GM18519 (cell line): Measurements from ENCODE around the gene FADS3.

Experiments used
- ATAC-seq: cut with Tn5 transposase; IDR thresholded peaks from one replicate; pipeline ENCODE4 v1.9.1; 2021; ENCODE audit warnings: mild to moderate bottlenecking, moderate library complexity; ENCODE audit not compliant: unreplicated experiment, low FRiP score

Gene FADS3

DNA sequence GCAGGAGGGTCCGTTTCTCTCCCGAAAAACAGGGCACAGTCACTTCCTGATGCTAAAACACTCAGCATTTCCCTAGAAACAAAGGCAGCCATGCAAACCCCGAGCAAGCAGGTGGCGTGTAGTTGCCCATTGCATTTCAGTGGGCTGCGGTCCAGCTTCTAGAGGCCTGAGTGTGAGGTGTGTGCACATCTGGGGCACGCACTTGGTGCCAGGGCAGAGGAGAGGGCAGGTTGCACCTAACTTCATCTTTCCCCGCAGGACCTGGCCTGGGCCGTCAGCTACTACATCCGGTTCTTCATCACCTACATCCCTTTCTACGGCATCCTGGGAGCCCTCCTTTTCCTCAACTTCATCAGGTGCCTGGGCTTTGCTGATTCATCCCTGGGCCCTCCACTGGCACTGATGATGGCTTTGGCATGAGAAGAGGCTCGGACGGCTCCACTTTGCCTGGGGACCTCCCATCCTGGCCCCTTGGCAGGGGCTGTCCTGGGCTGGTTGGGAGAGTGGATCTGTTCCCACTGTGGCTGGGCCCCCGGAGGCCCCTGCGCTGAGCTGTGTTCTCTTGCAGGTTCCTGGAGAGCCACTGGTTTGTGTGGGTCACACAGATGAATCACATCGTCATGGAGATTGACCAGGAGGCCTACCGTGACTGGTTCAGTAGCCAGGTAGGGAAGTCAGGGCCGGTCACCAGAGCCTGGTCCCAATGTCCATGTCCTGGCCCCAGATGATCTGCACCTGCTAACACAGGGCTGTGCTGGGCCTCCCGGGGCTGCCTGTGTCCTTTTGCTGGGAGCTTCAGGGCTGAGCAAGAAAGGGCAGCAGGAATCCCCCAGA lies 28.4 kb downstream of the FADS3 start:
- no peak for ATAC-seq

DNA sequence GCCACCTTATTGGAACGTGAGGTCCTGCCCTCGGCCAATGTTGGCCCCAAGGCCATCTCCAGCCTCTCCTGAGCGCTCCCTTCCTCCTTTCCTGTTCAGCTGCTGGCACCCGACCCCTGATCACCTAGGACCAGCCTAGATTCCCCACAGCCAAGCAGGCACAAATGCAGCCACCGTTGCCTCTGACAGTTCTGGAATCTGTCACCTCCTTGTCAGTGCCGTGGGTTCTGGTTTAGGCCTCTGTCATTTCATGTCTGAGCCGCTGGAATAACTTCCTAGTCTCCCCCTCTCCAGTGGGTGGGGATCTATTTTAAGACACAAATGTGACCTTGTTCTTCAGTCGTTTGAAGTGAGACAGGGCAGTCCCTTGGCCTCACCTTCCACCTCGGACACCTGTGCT lies 29.7 kb downstream of the FADS3 start:
- no peak for ATAC-seq

DNA sequence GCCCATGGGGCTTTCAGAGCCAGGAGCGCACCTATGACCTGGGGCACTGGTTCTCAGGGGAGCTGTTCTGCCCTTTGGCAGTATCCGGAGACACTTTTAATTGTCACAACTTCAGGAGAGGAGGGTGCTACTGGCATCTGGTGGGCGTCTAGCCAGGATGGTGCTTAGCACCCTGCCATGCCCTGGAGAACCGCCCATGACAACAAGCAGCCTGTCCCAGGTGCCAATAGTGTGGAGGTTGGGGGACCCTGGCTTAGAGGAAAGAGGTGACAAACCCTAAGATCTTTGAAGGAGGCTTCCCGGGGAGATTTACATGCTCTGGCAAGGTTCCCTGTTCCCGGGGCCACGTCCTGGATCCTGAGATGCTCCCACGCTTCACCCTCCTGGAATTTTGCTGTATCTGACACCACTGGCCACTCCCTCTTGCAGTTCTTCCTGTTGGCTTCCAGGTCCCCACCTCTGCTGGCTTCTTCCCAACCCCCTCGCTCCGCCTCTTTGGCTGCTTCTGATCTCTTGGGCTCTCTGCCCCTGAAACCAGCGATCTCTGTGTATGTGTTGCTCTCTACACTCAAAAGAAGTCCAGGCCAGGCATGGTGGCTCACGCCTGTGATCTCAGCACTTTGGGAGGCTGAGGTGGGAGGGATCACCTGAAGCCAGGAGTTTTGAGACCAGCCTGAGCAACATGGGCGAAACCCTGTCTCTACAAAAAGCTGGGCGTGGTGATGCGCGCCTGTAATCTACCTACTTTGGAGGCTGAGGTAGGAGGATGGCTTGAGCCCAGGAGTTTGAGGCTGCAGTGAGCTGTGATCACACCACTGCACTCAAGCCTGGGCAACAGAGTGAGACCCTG lies 31.1 kb downstream of the FADS3 start:
- ATAC-seq, result no peak

DNA sequence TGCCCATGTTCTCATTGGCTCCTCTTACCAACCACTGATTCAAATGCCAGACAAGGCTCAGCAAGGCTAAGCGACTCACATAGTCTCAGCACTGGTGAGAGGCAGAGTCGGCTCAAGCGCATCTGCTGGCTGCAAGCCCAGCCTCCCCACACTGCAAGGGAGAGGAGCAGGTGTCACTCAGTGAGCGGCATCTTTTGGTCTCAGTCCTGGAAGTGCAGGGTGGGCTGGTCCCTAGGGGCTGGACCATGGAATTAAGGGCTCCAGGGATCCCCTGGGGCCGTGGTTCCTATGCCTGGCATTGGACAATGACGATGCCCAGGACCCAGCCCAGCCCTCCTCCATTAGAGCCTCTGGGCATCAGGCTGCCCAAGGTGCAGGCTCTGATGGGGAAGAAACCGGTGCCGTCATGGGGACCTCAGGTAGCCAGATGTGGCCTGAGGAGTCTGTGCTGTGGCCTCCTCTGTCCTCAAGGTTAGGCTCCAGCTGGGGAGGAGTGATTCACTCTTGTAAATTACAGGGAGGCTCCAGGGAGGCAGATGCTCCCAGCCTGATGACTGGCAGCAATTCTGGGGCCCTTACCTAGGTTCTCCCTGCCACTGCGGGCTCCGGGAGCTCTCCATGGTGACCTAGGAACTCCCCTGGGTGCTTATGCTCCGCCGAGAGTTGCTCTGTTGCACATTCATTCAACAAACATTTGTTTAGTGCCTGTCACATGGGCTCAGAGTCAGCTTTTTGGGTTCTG lies 35.2 kb downstream of the FADS3 start:
- no peak for ATAC-seq

DNA sequence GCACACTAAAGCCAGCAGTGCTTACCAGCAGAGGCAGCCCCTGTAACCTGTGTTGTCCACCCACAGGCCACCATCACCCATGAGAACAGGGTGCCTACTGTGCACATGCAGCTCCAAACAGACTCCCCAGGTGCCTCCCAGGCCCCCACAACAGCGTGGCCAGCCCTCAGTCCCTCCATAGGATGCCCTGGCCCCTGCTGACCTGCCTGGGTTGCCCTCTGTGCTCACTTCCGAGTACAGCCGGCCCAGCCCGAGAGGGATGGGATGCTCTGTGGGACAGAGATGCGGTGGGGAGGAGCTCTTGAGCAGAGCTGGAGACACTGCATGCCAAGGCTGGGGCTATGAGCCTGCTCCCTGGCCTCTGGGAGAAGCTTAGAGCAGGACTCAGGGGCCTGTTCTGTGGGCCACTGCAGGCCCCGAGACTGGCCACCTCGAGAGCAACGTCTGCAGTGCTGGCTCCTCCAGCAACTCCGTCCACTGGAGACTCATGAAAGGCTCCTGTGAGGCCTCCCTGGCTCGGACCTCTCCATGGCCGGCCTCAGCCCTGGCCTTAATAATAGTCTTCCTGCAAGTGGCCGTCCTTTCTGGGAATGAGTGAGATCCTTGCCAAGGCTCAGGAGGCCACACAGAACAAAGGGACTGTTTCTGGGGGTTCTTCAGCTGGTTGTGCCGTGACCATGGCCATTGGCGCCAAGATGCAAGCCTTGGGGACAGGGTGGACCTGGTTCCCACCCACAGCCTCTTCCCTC lies 36.2 kb downstream of the FADS3 start:
- no peak for ATAC-seq

DNA sequence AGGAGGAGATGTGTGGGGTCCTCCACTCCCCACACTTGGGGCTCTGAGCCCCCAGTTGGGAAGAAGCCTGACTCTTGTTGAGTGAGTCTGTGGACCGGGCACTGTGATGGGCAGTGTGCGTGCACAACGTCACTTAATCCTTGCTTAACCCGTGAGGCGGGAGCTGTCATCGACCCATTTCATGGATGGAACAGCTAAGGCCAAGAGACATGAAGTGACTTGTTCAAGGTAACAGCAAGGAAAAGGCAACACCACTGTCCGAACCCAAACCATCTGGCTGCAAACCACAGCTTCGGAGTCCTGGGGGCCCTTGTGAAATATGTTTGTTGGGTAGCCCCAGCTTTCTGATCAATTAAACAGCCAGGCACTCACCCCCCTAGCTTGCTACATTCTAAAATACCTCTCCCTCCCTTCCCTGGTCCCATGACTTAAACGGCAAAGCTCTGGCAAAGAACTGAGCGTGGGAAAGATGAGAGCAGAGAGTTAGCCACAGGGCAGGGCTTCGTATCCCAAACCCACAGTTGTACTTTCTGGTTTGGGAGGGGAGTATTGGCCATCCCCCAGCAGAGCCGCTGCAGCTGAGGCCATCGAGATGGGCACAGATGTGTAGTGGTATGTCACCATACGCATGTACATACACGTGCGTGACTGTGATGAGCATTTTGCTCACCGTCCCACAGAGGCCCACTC lies 37.0 kb downstream of the FADS3 start:
- no peak for ATAC-seq

DNA sequence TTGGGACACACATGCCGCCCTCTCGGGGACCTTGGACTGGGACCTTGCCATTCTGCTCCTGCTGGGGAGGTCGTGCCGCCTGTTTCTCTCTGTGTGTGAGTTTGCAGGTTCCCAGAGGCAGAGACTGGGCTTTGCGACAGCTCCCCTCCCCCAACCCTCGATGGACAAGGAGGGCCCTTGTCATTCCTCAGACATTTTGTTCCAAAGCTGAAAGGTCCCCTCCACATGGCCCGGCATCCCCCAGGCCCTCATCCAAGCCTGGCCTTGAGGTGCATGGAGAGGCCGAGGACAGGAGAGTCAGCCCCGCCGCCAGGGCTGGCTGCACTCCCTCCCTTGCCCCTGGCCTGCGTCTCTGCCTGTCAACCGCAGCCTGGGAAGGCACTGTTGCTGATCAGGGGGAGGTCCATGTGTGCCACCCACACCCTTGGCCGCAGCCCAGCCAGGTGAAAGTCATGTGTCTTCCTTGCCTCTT lies 37.6 kb downstream of the FADS3 start:
- ATAC-seq, result no peak

DNA sequence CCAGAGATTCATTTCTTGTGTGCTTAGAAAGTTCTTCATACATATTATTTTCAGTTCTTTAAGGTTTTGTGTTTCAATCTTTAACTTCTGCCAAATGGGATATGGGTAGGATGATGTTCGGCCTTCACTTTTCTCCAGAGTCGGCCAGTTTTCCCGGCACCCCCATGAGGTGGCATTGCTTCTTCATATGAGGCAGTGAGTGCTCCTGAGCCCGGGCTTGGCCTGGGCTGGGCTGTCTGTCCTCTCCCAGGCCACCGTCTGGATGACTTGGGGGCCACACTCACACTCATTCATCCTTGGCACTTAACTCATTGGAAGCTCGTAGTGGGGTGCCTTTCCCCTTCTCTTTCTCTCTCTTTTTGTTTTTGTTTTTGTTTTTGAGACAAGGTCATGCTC lies 39.4 kb downstream of the FADS3 start:
- ATAC-seq, result no peak

DNA sequence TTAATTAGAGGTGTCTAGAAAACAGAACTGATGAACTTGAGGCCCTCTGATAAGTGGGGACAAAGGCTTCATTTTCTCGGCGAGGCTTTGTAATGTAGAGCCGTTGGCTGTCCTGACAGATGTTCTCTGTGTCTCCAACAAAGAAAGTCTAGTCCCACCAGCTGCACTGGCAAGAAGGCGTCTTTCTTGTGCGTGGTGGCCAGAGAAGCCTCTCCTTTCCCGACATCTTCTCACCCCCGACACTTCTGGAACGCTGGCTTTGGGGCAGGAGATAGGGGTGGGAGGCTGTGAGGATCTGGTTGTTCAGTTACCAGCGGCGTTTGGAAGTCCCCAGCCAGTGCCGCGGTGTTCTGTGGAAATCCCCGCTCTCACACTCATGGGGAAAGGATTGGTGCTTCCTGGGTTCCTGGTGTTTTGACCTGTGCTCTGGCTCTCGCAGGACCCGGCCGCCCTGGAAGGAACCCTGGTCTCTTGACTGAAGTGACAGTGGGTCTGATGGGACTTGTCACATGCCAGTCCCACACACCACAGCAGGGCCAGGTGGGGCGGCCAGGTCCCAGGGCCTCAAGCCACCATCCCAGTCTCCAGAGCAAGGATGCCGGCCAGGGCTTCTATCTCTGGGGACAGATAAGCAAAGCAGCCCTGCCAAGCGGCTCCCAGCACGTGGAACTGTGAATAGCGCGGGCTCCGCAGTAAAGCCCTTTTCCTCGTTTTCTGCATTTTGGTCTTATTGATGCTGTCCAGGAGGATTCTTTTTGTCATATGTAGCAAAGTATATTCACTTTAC lies 40.0 kb downstream of the FADS3 start:
- no peak for ATAC-seq

DNA sequence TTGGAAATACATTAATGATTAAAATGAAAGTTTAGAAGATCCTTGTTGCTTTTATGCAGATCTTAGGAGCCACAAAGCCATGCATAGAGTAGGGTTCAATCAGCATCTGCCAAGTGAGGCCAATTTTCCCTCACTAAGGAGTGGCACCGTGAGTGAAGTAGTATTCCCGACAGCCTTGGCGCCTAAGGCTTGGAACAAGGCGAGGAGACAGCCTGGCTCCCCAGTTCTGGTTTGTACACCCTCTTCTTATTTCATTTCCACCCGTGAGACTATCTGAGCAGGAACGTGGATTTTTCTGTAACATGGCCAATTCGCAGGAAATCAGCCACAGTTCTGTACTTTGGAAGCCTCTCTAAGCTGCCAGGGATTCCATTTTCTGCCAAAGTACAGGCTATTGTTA lies 40.7 kb downstream of the FADS3 start:
- no peak for ATAC-seq

DNA sequence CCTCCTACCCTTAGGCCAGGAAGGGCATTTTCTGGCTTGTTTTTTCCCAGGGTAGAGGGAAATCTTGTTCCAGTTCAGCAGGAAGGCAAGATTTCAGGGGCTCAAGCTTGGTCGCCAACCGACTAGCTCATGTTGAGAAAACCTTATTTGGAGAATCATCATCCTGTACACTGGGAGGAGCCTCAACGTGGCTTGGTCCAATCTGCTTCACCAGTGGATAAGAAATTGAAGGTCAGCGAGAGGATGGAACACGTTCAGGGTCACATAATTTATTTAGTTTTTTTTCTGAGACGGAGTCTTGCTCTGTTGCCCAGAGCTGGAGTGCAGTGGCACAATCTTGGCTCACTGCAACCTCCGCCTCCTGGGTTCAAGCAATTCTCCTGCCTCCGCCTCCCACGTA lies 42.7 kb downstream of the FADS3 start:
- ATAC-seq, result no peak

DNA sequence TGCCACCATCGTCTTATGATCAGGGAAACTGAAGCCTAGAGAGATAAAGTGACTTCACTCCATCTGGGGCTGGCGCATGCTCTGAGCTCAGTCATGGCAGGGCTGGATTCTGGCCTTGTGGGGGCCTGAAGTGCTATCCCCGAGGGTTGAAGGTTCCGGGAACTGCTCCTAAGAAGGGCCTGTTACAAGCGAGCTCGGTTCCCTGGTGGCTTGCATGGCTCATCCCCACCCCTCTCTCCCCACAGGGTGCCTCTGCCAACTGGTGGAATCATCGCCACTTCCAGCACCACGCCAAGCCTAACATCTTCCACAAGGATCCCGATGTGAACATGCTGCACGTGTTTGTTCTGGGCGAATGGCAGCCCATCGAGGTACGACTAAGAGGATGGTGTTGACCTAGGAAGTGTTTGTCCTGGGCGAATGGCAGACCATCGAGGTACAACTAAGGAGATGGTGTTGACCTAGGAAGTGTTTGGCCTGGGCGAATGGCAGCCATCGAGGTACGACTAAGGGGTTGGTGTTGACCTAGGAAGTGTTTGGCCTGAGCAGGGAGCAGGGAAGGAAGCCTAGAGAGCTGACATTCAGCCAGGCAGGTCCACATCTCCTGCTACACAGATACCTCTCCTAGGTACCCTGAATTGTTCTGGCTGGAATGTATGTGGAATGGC lies 43.3 kb downstream of the FADS3 start:
- no peak for ATAC-seq

DNA sequence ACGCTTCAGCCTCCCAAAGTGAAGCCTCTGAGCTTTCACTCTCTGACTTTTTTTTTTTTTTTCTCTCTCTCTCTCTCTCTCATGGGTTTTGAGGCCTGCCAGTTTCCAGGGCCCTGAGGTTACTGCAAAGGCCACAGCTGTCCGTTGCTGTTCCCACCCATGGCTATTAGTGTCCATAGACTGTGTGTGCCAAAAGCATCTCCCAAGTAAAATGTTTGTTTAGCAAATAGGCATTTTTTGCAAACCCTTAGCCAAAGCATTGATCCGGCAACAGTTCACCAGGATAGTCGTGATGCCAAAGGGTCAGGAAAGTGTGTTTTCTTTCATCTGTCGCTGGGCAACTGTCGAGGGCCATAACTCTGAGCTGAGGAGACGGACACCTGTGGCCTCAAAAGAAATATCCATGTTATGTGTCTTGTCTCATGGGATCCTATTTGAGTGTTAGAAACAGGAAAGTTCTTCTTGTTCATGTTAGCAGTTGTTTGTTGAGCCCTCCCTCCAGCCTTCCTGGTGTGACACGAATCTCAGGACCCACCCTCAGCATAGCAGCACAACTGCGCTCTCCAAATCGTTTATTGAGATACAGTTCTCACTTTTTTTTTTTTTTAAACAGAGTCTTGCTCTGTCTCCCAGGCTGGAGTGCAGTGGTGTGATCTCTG lies 44.9 kb downstream of the FADS3 start:
- no peak for ATAC-seq

DNA sequence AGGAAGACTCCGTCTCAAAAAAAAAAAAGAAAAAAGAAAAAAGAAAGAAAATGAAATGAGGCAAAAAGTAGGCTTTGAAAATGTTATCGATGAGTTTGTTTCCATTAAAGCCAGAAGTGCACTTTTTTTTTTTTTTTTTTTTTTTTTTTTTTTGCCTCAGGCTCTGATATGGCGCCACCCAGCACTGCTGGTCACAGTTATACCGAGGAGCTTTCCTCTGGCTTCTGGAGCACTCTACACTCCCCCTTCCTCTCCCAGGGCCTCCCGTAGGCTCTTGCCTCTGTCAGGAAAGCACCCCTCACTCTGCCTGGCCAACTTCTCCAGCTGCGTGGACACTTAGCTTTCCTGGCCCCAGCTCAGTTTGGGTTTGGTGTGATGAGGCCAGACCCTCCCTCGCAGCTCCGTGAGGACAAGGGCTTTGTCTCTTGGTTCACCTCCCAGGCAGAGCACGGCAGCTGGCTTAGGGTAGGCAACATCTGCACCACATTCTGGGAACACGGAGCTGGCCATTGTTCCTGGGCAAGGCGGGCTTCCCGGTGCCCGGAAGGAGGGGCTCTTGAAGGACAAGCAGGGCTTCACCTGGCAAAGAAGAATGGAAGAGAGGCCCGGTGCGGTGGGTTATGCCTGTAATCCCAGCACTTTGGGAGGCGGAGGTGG lies 46.3 kb downstream of the FADS3 start:
- no peak for ATAC-seq

DNA sequence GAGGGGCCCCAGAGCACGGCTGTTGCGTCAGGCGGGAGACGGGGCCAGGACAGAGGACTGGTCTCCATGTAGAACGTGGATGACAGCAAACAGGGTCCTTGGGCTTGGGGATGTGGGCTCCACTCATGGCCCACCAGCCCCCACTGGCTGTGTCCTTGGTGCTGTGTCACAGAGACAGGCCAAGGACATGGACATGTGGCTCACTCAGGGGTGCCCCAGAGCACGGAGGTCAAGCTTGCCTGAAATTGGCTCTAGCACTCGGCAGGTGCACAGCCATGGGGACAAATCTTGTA lies 48.9 kb downstream of the FADS3 start:
- no peak for ATAC-seq

DNA sequence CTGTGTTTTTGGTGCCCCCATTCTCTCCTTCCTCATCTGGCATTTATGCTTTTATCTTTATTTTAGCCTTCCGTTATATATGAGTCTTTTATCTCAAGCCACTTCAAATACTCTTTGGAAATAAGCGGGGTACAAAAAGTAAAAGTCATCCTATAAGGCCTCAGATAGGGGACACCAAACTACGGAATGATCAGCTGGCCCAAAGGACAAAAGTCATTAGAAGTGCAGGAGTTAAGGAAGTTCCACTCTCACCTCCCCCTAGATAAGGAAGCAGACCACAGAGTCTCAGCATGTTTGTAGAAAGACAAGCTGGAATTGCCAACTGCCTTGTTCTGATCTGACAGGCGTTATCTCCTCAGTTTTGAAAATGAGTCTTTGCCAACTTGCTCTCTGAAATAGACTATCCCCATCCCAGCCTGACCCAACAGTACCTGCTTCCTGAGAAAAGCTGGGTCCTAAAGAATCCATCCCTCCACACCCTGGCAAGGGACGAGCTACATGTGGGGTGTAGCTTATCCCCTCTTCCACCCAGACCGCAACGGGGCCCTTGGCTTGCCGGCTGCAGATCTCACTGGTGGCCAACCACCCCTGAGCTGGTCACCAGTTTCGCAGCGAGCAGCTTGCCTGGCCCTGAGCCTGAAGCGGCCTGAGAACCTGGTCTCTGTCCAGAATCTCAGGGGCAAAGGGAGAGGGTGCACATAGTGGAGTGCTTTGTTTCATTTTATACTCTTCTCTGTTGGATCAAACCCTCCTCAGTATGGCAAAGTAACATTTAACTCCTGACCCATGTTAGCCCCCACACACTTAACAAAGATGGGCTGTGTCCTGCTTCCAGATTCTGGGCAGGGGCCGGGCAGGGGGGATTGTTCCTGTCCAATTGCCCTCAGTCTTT lies 49.5 kb downstream of the FADS3 start:
- no peak for ATAC-seq

DNA sequence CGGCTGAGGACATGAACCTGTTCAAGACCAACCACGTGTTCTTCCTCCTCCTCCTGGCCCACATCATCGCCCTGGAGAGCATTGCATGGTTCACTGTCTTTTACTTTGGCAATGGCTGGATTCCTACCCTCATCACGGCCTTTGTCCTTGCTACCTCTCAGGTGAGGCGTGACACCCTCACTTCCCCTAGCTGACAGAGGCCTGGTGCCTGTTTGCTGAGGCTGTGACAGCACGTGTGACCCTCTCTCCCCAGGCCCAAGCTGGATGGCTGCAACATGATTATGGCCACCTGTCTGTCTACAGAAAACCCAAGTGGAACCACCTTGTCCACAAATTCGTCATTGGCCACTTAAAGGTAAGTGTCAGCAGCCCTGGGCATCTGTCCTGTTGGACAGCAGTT lies 51.0 kb downstream of the FADS3 start:
- no peak for ATAC-seq
